ENCODE measurements around the gene ELOVL5.

- TF ChIP-seq POLR2A (IDR thresholded peaks at IDR 0.05) (no peak), CTCF (IDR thresholded peaks at IDR 0.05) (no peak)
Measured at GRCh38 chr6:53326372-53327016, 22.3 kb downstream of the ELOVL5 start.

Measured in thyroid gland (tissue), 4 donors.